Measurements from ENCODE around the gene NEK7. TPM values are rescaled to one million over a fixed set of nuclear protein-coding genes. Genes with fewer than 3 reads are reported as not detected.
A peak's percentile ranks its signal among the peaks of the same experiment; 100 is the strongest.

Gene NEK7
- total and polyA plus RNA-seq, 2 experiments from 2014 or later: 25.6 to 86.9 TPM

DNA sequence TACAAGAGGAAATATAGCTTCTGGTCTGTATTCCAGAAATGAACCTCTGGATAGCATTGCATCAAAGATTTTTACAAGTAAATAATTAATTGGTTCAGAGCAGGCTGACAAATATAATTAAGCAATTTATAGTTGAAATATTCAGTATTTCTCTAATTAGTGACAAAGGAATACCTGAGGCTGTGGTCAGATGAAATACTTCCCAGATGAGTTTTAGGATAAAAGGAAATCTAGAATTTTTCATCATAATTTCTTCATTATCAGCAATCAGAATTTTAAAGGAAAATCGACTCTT lies 112.8 kb downstream of the NEK7 start:
- no peaks in the 10 kb centered on the region for H4K20me1 ChIP-seq (ENCODE audit: insufficient read depth, poor library complexity, severe bottlenecking)
- H3K4me1 ChIP-seq (ENCODE audit: insufficient read depth): peaks cover 14% of the 10 kb centered on the region
- H3K4me2 ChIP-seq: no peak overlapping the region
- no peaks in the 10 kb centered on the region for H3K9me2 ChIP-seq (replicated peaks; ENCODE audit: insufficient read depth)
- TF ChIP-seq EZH2phosphoT487 (IDR thresholded peaks at IDR 0.05; ENCODE audit: low read depth, severe bottlenecking, unreplicated experiment): no peak
- TF ChIP-seq, protein P1, sequence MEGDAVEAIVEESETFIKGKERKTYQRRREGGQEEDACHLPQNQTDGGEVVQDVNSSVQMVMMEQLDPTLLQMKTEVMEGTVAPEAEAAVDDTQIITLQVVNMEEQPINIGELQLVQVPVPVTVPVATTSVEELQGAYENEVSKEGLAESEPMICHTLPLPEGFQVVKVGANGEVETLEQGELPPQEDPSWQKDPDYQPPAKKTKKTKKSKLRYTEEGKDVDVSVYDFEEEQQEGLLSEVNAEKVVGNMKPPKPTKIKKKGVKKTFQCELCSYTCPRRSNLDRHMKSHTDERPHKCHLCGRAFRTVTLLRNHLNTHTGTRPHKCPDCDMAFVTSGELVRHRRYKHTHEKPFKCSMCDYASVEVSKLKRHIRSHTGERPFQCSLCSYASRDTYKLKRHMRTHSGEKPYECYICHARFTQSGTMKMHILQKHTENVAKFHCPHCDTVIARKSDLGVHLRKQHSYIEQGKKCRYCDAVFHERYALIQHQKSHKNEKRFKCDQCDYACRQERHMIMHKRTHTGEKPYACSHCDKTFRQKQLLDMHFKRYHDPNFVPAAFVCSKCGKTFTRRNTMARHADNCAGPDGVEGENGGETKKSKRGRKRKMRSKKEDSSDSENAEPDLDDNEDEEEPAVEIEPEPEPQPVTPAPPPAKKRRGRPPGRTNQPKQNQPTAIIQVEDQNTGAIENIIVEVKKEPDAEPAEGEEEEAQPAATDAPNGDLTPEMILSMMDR (IDR thresholded peaks at IDR 0.05; ENCODE audit: poor library complexity): no peak
- no peak for TF ChIP-seq EZH2 (IDR thresholded peaks at IDR 0.05; ENCODE audit: borderline replicate concordance)
- H3K27me3 ChIP-seq: no peaks in the 10 kb centered on the region
- no peak for DNase-seq (ENCODE audit: low spot score)
- WGBS (ENCODE audit: low lambda C conversion rate, missing lambda C conversion rate): 97% methylated on average over 1 of the region's 1 CpG
- H3K79me2 ChIP-seq: peaks cover 12% of the 10 kb centered on the region
- no peak overlapping the region for H2AFZ ChIP-seq
- H3K4me3 ChIP-seq: no peak overlapping the region
- no peaks in the 10 kb centered on the region for H3K36me3 ChIP-seq (replicated peaks; ENCODE audit: insufficient read depth, low read depth)
- no peaks in the 10 kb centered on the region for H3K9me3 ChIP-seq (ENCODE audit: low read depth)
- no peak overlapping the region for H3K27ac ChIP-seq

DNA sequence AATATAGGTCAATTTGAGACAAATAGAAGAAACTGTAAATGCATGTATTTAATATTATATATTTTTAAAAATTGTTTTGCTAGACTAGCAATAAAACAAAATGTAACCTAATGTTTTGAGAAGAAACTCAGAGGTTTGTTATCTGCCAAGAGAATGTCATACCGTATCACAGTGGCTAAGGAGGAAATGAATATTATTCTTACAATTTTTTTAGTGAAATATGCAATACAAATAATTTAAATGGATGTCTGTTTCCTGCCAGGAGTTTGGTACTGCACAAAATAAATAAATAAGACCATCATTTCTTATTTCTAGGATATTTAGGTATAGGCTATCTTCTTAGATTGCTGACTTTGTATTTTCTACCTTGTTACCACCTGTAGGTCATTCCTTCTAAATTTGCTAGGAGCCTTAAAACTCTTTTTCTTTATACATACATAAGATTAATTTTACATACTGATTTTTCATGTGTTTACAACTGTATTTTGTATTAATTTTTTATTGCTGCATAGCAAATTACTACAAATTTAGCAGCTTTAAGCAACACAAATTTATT lies 113.6 kb downstream of the NEK7 start:
- WGBS (ENCODE audit: low lambda C conversion rate, missing lambda C conversion rate): 56% methylated on average over 1 of the region's 1 CpG
- no peak for TF ChIP-seq EZH2 (IDR thresholded peaks at IDR 0.05; ENCODE audit: borderline replicate concordance)
- TF ChIP-seq EZH2phosphoT487 (IDR thresholded peaks at IDR 0.05; ENCODE audit: low read depth, severe bottlenecking, unreplicated experiment): no peak
- TF ChIP-seq, protein P1 (IDR thresholded peaks at IDR 0.05; ENCODE audit: poor library complexity): no peak
- no peaks in the 10 kb centered on the region for H3K9me2 ChIP-seq (replicated peaks; ENCODE audit: insufficient read depth)
- no peak overlapping the region for H3K4me2 ChIP-seq
- no peaks in the 10 kb centered on the region for H3K36me3 ChIP-seq (replicated peaks; ENCODE audit: insufficient read depth, low read depth)
- DNase-seq (ENCODE audit: low spot score): no peak
- no peak overlapping the region for H3K27ac ChIP-seq
- no peak overlapping the region for H2AFZ ChIP-seq
- no peaks in the 10 kb centered on the region for H3K9me3 ChIP-seq (ENCODE audit: low read depth)
- peaks cover 12% of the 10 kb centered on the region for H3K79me2 ChIP-seq
- no peaks in the 10 kb centered on the region for H4K20me1 ChIP-seq (ENCODE audit: insufficient read depth, poor library complexity, severe bottlenecking)
- H3K4me1 ChIP-seq (ENCODE audit: insufficient read depth): peaks cover 9% of the 10 kb centered on the region
- no peaks in the 10 kb centered on the region for H3K27me3 ChIP-seq
- H3K4me3 ChIP-seq: no peak overlapping the region

DNA sequence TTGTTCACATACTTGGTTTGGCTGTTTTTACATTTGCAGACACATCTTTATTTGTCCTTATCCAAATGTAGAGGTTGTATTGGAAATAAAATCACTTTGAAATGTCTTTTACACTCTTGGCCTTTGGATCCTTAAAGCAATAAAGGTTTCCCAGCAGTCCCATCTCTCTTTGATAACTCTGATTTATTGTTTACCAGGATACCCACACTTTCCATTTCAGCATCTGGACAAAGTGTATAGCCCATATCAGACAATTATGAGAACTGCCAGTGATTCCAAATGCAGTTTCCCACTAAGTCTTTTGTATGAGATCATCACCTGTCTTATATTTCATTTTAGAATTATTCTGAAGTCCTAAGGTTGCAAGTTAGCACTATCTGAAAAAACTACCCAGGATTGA lies 114.7 kb downstream of the NEK7 start:
- no peaks in the 10 kb centered on the region for H3K9me2 ChIP-seq (replicated peaks; ENCODE audit: insufficient read depth)
- TF ChIP-seq, protein P1 (IDR thresholded peaks at IDR 0.05; ENCODE audit: poor library complexity): no peak
- TF ChIP-seq EZH2 (IDR thresholded peaks at IDR 0.05; ENCODE audit: borderline replicate concordance) (no peak), EZH2phosphoT487 (IDR thresholded peaks at IDR 0.05; ENCODE audit: low read depth, severe bottlenecking, unreplicated experiment) (no peak)
- peaks cover 17% of the 10 kb centered on the region for H3K79me2 ChIP-seq
- no peak overlapping the region for H3K4me3 ChIP-seq
- no peak overlapping the region for H3K4me2 ChIP-seq
- no peaks in the 10 kb centered on the region for H3K27me3 ChIP-seq
- DNase-seq (ENCODE audit: low spot score): no peak
- no peaks in the 10 kb centered on the region for H4K20me1 ChIP-seq (ENCODE audit: insufficient read depth, poor library complexity, severe bottlenecking)
- H2AFZ ChIP-seq: no peak overlapping the region
- H3K27ac ChIP-seq: no peak overlapping the region
- no peaks in the 10 kb centered on the region for H3K36me3 ChIP-seq (replicated peaks; ENCODE audit: insufficient read depth, low read depth)
- H3K9me3 ChIP-seq (ENCODE audit: low read depth): no peaks in the 10 kb centered on the region
- H3K4me1 ChIP-seq (ENCODE audit: insufficient read depth): peaks cover 8% of the 10 kb centered on the region

DNA sequence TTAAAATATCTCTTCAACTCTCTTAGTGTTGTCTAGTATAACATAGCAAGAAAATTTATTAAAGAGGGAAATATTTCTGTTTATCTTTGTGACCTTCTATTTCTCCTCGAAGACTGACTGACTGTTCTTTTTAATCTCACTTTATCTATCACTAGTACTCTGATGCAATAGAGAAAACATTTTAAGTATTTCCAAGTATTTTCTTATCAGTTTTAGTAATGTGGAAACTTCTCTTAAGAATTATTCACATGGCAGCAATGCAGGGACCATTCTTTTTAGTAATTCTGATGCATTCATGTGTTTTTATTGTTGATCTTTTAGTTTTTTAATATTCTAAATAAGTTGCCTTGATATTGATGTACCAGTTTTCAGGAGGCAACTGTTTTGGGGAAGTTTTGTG lies 115.7 kb downstream of the NEK7 start:
- H4K20me1 ChIP-seq (ENCODE audit: insufficient read depth, poor library complexity, severe bottlenecking): no peaks in the 10 kb centered on the region
- peaks cover 14% of the 10 kb centered on the region for H3K79me2 ChIP-seq
- 30% methylated on average over 1 of the region's 1 CpG for WGBS (ENCODE audit: low lambda C conversion rate, missing lambda C conversion rate)
- peak overlapping the region; percentile 1 for H3K27ac ChIP-seq
- no peaks in the 10 kb centered on the region for H3K36me3 ChIP-seq (replicated peaks; ENCODE audit: insufficient read depth, low read depth)
- H2AFZ ChIP-seq: no peak overlapping the region
- H3K9me2 ChIP-seq (replicated peaks; ENCODE audit: insufficient read depth): no peaks in the 10 kb centered on the region
- TF ChIP-seq EZH2phosphoT487 (IDR thresholded peaks at IDR 0.05; ENCODE audit: low read depth, severe bottlenecking, unreplicated experiment) (no peak), EZH2 (IDR thresholded peaks at IDR 0.05; ENCODE audit: borderline replicate concordance) (no peak)
- TF ChIP-seq, protein P1 (IDR thresholded peaks at IDR 0.05; ENCODE audit: poor library complexity): no peak
- peaks cover 8% of the 10 kb centered on the region for H3K4me1 ChIP-seq (ENCODE audit: insufficient read depth)
- H3K27me3 ChIP-seq: no peaks in the 10 kb centered on the region
- DNase-seq (ENCODE audit: low spot score): no peak
- no peaks in the 10 kb centered on the region for H3K9me3 ChIP-seq (ENCODE audit: low read depth)
- peak overlapping the region; percentile 39 for H3K4me2 ChIP-seq
- H3K4me3 ChIP-seq: no peak overlapping the region
